Vagina (tissue), 2 donors: ENCODE measurements around the gene S1PR2. TPM values are rescaled to one million over a fixed set of nuclear protein-coding genes. Genes with fewer than 3 reads are reported as not detected.

Experiments
- DNase-seq, 2 donors: peaks; one replicate each; pipeline ENCODE4 v3.0.0-alpha.2; 2017; ENCODE audit errors: extremely low spot score in 2 of 2
- H3K27ac ChIP-seq: fragments of 200-600 bp; sonication (generic); one replicate; pipeline ENCODE4 v1.5.1; 2019
- H3K27me3 ChIP-seq: fragments of 200-600 bp; sonication (generic); one replicate; pipeline ENCODE4 v1.5.1; 2019
- H3K36me3 ChIP-seq, 2 donors: fragments of 200-600 bp; sonication (generic); one replicate each; pipeline ENCODE4 v1.5.1; 2017 to 2019
- H3K4me1 ChIP-seq: fragments of 200-600 bp; sonication (generic); one replicate; pipeline ENCODE4 v1.5.1; 2019
- H3K4me3 ChIP-seq, 2 donors: fragments of 200-600 bp; sonication (generic); 1 replicate in 1 of 2; 2 replicates in 1 of 2; pipeline ENCODE4 v1.5.1; 2016 to 2019
- H3K9me3 ChIP-seq: fragments of 200-600 bp; sonication (generic); one replicate; pipeline ENCODE4 v1.5.1; 2019
- CTCF ChIP-seq, 3 experiments: fragments of 450-650 bp in 2 of 3; fragments of 200-600 bp in 1 of 3; sonication (generic) in 1 of 3; IDR thresholded peaks; one replicate each; pipeline ENCODE4 v1.5.1; 2017 to 2019; ENCODE audit warnings: antibody characterized with exemption in 3 of 3, mild to moderate bottlenecking in 2 of 3, moderate library complexity in 2 of 3
- POLR2A ChIP-seq, 2 donors: fragments of 450-650 bp; IDR thresholded peaks; one replicate each; pipeline ENCODE4 v1.6.1; 2017; ENCODE audit warnings: antibody characterized with exemption in 2 of 2, mild to moderate bottlenecking in 2 of 2, moderate library complexity in 2 of 2
- POLR2AphosphoS5 ChIP-seq, 2 donors: sonication (generic); formaldehyde crosslinking; IDR thresholded peaks; one replicate each; pipeline ENCODE4 v1.9.0; 2017; ENCODE audit warnings: antibody characterized with exemption in 2 of 2, mild to moderate bottlenecking in 2 of 2, low read depth in 1 of 2; ENCODE audit not compliant: insufficient read depth in 1 of 2
- intact Hi-C: fragments of 100-400 bp; cut with DNase I; formaldehyde crosslinking; loops from one replicate; pipeline ENCODE4 v1.15.1; 2023
- total RNA-seq: library from RNA; depleted of rRNA; stranded (reverse); fragments of >200 nt; gene quantifications from one replicate; pipeline ENCODE4 v1.2.3, GENCODE V29; 2016

S1PR2 gene
- total RNA-seq, 1 donor from 2014 or later, result 28.2 TPM

GRCh38 chr19:10226376-10227025, 4.6 kb downstream of the S1PR2 start:
- Histone ChIP-seq H3K27me3 (no peaks in the 10 kb centered on the region), H3K27ac (peak overlapping the region; percentile 96), H3K9me3 (no peaks in the 10 kb centered on the region), H3K36me3 (peaks cover 0 to 14% of the 10 kb centered on the region in 2 donors), H3K4me1 (peaks cover 60% of the 10 kb centered on the region), H3K4me3 (peak overlapping the region; percentile 2 to 40)
- intact Hi-C loops, result no loop called here
- TF ChIP-seq CTCF (IDR thresholded peaks at IDR 0.05), result no peak
- no peak for TF ChIP-seq POLR2A (IDR thresholded peaks at IDR 0.05)
- peak; percentile 81 to 98 for TF ChIP-seq POLR2AphosphoS5 (IDR thresholded peaks at IDR 0.05; ENCODE audit: insufficient read depth in 1 of 2, low read depth in 1 of 2)
- peak in 1 of 2 donors; percentile 99 for DNase-seq

GRCh38 chr19:10226021-10226375, 5.1 kb downstream of the S1PR2 start:
- Histone ChIP-seq H3K9me3 (no peaks in the 10 kb centered on the region), H3K4me1 (peaks cover 56% of the 10 kb centered on the region), H3K36me3 (peaks cover 0 to 14% of the 10 kb centered on the region in 2 donors), H3K4me3 (no peak overlapping the region), H3K27me3 (no peaks in the 10 kb centered on the region), H3K27ac (peak overlapping the region; percentile 96)
- intact Hi-C loops, result no loop called here
- TF ChIP-seq POLR2AphosphoS5 (IDR thresholded peaks at IDR 0.05; ENCODE audit: insufficient read depth in 1 of 2, low read depth in 1 of 2) (no peak), CTCF (IDR thresholded peaks at IDR 0.05) (no peak), POLR2A (IDR thresholded peaks at IDR 0.05) (no peak)
- no peak for DNase-seq

- no peaks in the 10 kb centered on the region for H3K9me3 ChIP-seq
- H3K4me3 ChIP-seq, result no peak overlapping the region
- peak overlapping the region; percentile 96 for H3K27ac ChIP-seq
- no peak for TF ChIP-seq POLR2AphosphoS5 (IDR thresholded peaks at IDR 0.05; ENCODE audit: insufficient read depth in 1 of 2, low read depth in 1 of 2)
- TF ChIP-seq CTCF (IDR thresholded peaks at IDR 0.05), result no peak
- TF ChIP-seq POLR2A (IDR thresholded peaks at IDR 0.05), result no peak
- intact Hi-C loops, result no loop called here
- H3K27me3 ChIP-seq, result no peaks in the 10 kb centered on the region
- H3K4me1 ChIP-seq, result peaks cover 44% of the 10 kb centered on the region
- peaks cover 0 to 14% of the 10 kb centered on the region in 2 donors for H3K36me3 ChIP-seq
- no peak for DNase-seq
Observed at GRCh38 chr19:10224337-10224736, 6.8 kb downstream of the S1PR2 start.

- no peaks in the 10 kb centered on the region for H3K27me3 ChIP-seq
- H3K27ac ChIP-seq, result no peak overlapping the region
- H3K4me1 ChIP-seq, result peaks cover 39% of the 10 kb centered on the region
- TF ChIP-seq POLR2A (IDR thresholded peaks at IDR 0.05) (no peak), CTCF (IDR thresholded peaks at IDR 0.05) (no peak), POLR2AphosphoS5 (IDR thresholded peaks at IDR 0.05; ENCODE audit: insufficient read depth in 1 of 2, low read depth in 1 of 2) (no peak)
- intact Hi-C loops, result no loop called here
- no peak overlapping the region for H3K4me3 ChIP-seq
- no peaks in the 10 kb centered on the region for H3K9me3 ChIP-seq
- DNase-seq, result no peak
- peaks cover 0 to 14% of the 10 kb centered on the region in 2 donors for H3K36me3 ChIP-seq
Observed at GRCh38 chr19:10223488-10224213, 7.5 kb downstream of the S1PR2 start.
